ENCODE measurements around the gene SEMA3B. TPM values are rescaled to one million over a fixed set of nuclear protein-coding genes. Genes with fewer than 3 reads are reported as not detected.

SEMA3B gene
- total RNA-seq, 1 experiment from 2014 or later: 6.4 TPM

- H3K36me3 Mint-ChIP-seq (ENCODE audit: insufficient read depth in 1 of 3, low read depth in 3 of 3): peaks cover 0 to 8% (median 1%) of the 10 kb centered on the region in 3 experiments; a peak in 1 of 7 replicates
- peak; percentile 37; the same call in 2 of the 3 replicates for TF ChIP-seq CTCF (conservative IDR thresholded peaks at IDR 0.05)
- Histone ChIP-seq H3K4ac (ENCODE audit: low read depth, low read length) (no peak within 1 kb of the TSS), H3K23ac (ENCODE audit: insufficient read length, low read depth, low read length) (no peak within 1 kb of the TSS), H3K18ac (ENCODE audit: insufficient read length, low read depth, low read length) (peak within 1 kb of the TSS; percentile 24), H3K79me2 (ENCODE audit: insufficient read depth, low read length) (no peaks in the 10 kb centered on the region), H3T11ph (ENCODE audit: low read length) (no peak within 1 kb of the TSS), H3K14ac (ENCODE audit: insufficient read depth, low read length) (no peak within 1 kb of the TSS), H3K23me2 (ENCODE audit: insufficient read length, low read depth, low read length, poor library complexity, severe bottlenecking) (peaks cover 6% of the 10 kb centered on the region), H4K91ac (ENCODE audit: insufficient read length, low read depth, low read length) (no peak within 1 kb of the TSS), H4K20me1 (ENCODE audit: control insufficient read depth, insufficient read depth, insufficient read length) (no peaks in the 10 kb centered on the region), H3K4me1 (ENCODE audit: insufficient read depth, low read length) (no peaks in the 10 kb centered on the region), H2AK5ac (ENCODE audit: insufficient read length, low read length) (no peak within 1 kb of the TSS), H4K8ac (replicated peaks; ENCODE audit: insufficient read length, low read depth, low read length) (no peak within 1 kb of the TSS), H3K79me1 (ENCODE audit: insufficient read depth, low read depth, low read length, poor library complexity, severe bottlenecking) (no peaks in the 10 kb centered on the region), H3K9me3 (ENCODE audit: control insufficient read depth, low read depth, low read length) (no peaks in the 10 kb centered on the region), H3K4me2 (ENCODE audit: insufficient read depth, insufficient read length, low read length) (peak within 1 kb of the TSS; percentile 55), H2BK15ac (ENCODE audit: low read depth, low read length) (no peak within 1 kb of the TSS), H2BK120ac (ENCODE audit: low read depth, low read length, poor library complexity, severe bottlenecking) (no peak within 1 kb of the TSS), H3K27me3 (ENCODE audit: insufficient read depth, low read length) (no peaks in the 10 kb centered on the region), H3K9ac (ENCODE audit: extremely low read depth, insufficient read length, low read length) (peak within 1 kb of the TSS; percentile 17), H2BK5ac (ENCODE audit: insufficient read length, low read length) (no peak within 1 kb of the TSS), H2BK20ac (ENCODE audit: low read depth, low read length, poor library complexity, severe bottlenecking) (no peak within 1 kb of the TSS), H3K27ac (ENCODE audit: insufficient read length, low read depth, low read length) (peak within 1 kb of the TSS; percentile 21), H3K56ac (ENCODE audit: insufficient read length, low read depth, low read length) (no peak within 1 kb of the TSS), H2BK12ac (ENCODE audit: insufficient read length, low read depth, low read length) (no peak within 1 kb of the TSS), H2AFZ (ENCODE audit: low read length) (no peak within 1 kb of the TSS), H4K5ac (ENCODE audit: insufficient read length, low read depth, low read length) (no peak within 1 kb of the TSS)
- H3K4me1 Mint-ChIP-seq: peaks cover 25 to 27% of the 10 kb centered on the region in 2 experiments
- no peaks in the 10 kb centered on the region; a peak in 1 of 5 replicates for H3K9me3 Mint-ChIP-seq
- peak; percentile 100 for DNase-seq
- H3K4me3 Mint-ChIP-seq: peak within 1 kb of the TSS; percentile 87 to 99
- no CpG with 5 or more reads among the region's 61 CpGs for WGBS (ENCODE audit: extremely low coverage, insufficient read length, low lambda C conversion rate)
- peak within 1 kb of the TSS; percentile 76 to 99 (median 88); a peak in 6 of 7 replicates for H3K27ac Mint-ChIP-seq
- H3K27me3 Mint-ChIP-seq (ENCODE audit: low read depth): no peaks in the 10 kb centered on the region
Measured at GRCh38 chr3:50298836-50299637, 30.1 kb downstream of the SEMA3B start, which contains the start of the genes HYAL3 and NAA80. Gene HYAL3 (minus strand): TSS chr3:50299405. CDS start chr3:50295602, 3,803 bp downstream. Gene NAA80 (minus strand): TSS chr3:50299405. CDS start chr3:50297463, 1,942 bp downstream.
